GM12878 (cell line): ENCODE results near the gene ZNF260. TPM values are rescaled to one million over a fixed set of nuclear protein-coding genes. Genes with fewer than 3 reads are reported as not detected.

Experiments
- ATAC-seq: fragments of 200-7000 bp; cut with Tn5 transposase; 3 replicates; pipeline ENCODE4 v1.9.1; 2020; ENCODE audit warnings: mild to moderate bottlenecking, moderate library complexity
- BruUV-seq: library from RNA; stranded (reverse); fragments of 400-500 nt; replicated peaks from 2 replicates; lab custom pipeline; 2021; lab: Mats Ljungman, UMichigan
- CTCF ChIA-PET: fragments of 300-600 bp; sonication (Branson Sonifier 250); formaldehyde crosslinking; extraction: SDS; loops from one replicate; lab custom pipeline; 2021; ENCODE audit warnings: inconsistent platforms; lab: Yijun Ruan, JAX
- POLR2A ChIA-PET: fragments of 350-600 bp; formaldehyde crosslinking; extraction: SDS; loops from one replicate; lab custom pipeline; 2021; ENCODE audit warnings: inconsistent platforms; lab: Charles Lee
- RAD21 ChIA-PET: fragments of 300-600 bp; sonication (Branson Sonifier 250); formaldehyde crosslinking; loops from one replicate; lab custom pipeline; 2023; ENCODE audit warnings: antibody characterized with exemption; ENCODE audit not compliant: unreplicated experiment; lab: Charles Lee
- SMC1A ChIA-PET: fragments of 300-600 bp; sonication (Branson Sonifier 250); formaldehyde crosslinking; loops from one replicate; lab custom pipeline; 2023; ENCODE audit not compliant: unreplicated experiment, uncharacterized antibody; lab: Charles Lee
- DNase-seq: peaks from one replicate; pipeline ENCODE4 v3.0.0-alpha.2; 2011; ENCODE audit warnings: low read depth, low spot score
- FAIRE-seq: peaks from 3 replicates; lab custom pipeline; 2011; peaks lifted over from hg19 to GRCh38; lab: Jason Lieb, UNC
- H2AFZ ChIP-seq: 2 replicates; pipeline ENCODE4 v1.6.0; 2011; ENCODE audit warnings: low read depth, low read length, control low read depth; ENCODE audit not compliant: control insufficient read depth
- H3K27ac ChIP-seq: 2 replicates; pipeline ENCODE4 v1.5.1; 2011; ENCODE audit warnings: control low read depth; ENCODE audit not compliant: control insufficient read depth, insufficient read depth
- H3K27me3 ChIP-seq, 2 experiments: replicated peaks in 1 of 2; 2 replicates each; pipeline versions ENCODE4 v1.6.0 to v1.6.1; 2011; ENCODE audit warnings: low read length in 1 of 2; ENCODE audit not compliant: control insufficient read depth in 2 of 2, insufficient read depth in 2 of 2
- H3K36me3 ChIP-seq, 2 experiments: 2 replicates each; pipeline ENCODE4 v1.5.1; 2011; ENCODE audit warnings: low read length in 1 of 2; ENCODE audit not compliant: control insufficient read depth in 2 of 2, insufficient read depth in 2 of 2
- H3K4me1 ChIP-seq: 2 replicates; pipeline ENCODE4 v1.6.1; 2011; ENCODE audit warnings: mild to moderate bottlenecking, low read length, moderate library complexity, mixed read lengths; ENCODE audit not compliant: control insufficient read depth, insufficient read depth
- H3K4me2 ChIP-seq: 2 replicates; pipeline ENCODE4 v1.6.0; 2011; ENCODE audit warnings: control low read depth; ENCODE audit not compliant: control insufficient read depth, insufficient read depth
- H3K4me3 ChIP-seq: fragments of 200-600 bp; sonication (generic); 2 replicates; pipeline ENCODE4 v1.5.1; 2016
- H3K79me2 ChIP-seq: 2 replicates; pipeline ENCODE4 v1.6.0; 2011; ENCODE audit warnings: low read length; ENCODE audit not compliant: control insufficient read depth, insufficient read depth
- H3K9ac ChIP-seq: 2 replicates; pipeline ENCODE4 v1.8.0; 2011; ENCODE audit warnings: low read length, control low read depth, mixed read lengths; ENCODE audit not compliant: control insufficient read depth, insufficient read depth
- H3K9me3 ChIP-seq: replicated peaks from 3 replicates; pipeline ENCODE4 v1.5.1; 2011; ENCODE audit warnings: mild to moderate bottlenecking, low read length; ENCODE audit not compliant: control insufficient read depth, insufficient read depth
- H4K20me1 ChIP-seq: 2 replicates; pipeline ENCODE4 v1.6.0; 2011; ENCODE audit not compliant: control insufficient read depth, insufficient read depth
- BCL11A ChIP-seq: IDR thresholded peaks from 2 replicates; pipeline ENCODE4 v1.6.1; 2011; ENCODE audit warnings: low read depth, low read length
- CBX5 ChIP-seq: sonication (generic); IDR thresholded peaks from 2 replicates; pipeline ENCODE4 v1.6.1; 2016; ENCODE audit warnings: low read depth, moderate library complexity, mild to moderate bottlenecking, inconsistent platforms
- E2F4 ChIP-seq: IDR thresholded peaks from 2 replicates; pipeline ENCODE4 v1.6.1; 2012; ENCODE audit warnings: low read depth, low read length, improper control_type of control experiment
- IKZF1 ChIP-seq: fragments of 450-650 bp; conservative IDR thresholded peaks from 2 replicates; pipeline ENCODE4 v1.6.1; 2017; ENCODE audit warnings: antibody characterized with exemption, mild to moderate bottlenecking
- JUND ChIP-seq: IDR thresholded peaks from 2 replicates; pipeline ENCODE4 v1.6.1; 2012; ENCODE audit warnings: low read depth, mild to moderate bottlenecking, low read length, improper control_type of control experiment, moderate library complexity
- KLF5 ChIP-seq: fragments of 450-650 bp; IDR thresholded peaks from 2 replicates; pipeline ENCODE4 v1.6.1; 2014; ENCODE audit warnings: mild to moderate bottlenecking; ENCODE audit not compliant: partially characterized antibody
- MEF2A ChIP-seq: IDR thresholded peaks from 2 replicates; pipeline ENCODE4 v1.6.1; 2011; ENCODE audit warnings: low read depth, mild to moderate bottlenecking, low read length, moderate library complexity; ENCODE audit not compliant: insufficient read depth
- NRF1 ChIP-seq: conservative IDR thresholded peaks from 2 replicates; pipeline ENCODE4 v1.6.1; 2011; ENCODE audit warnings: mild to moderate bottlenecking, low read depth, low read length, improper control_type of control experiment
- RFX5 ChIP-seq: IDR thresholded peaks from 2 replicates; pipeline ENCODE4 v1.6.1; 2011; ENCODE audit warnings: low read depth, low read length, improper control_type of control experiment
- TBL1XR1 ChIP-seq: IDR thresholded peaks from 2 replicates; pipeline ENCODE4 v1.6.1; 2012; ENCODE audit warnings: low read depth, low read length, improper control_type of control experiment
- USF1 ChIP-seq: IDR thresholded peaks from 2 replicates; pipeline ENCODE4 v1.6.1; 2011; ENCODE audit warnings: borderline replicate concordance, low read depth, mild to moderate bottlenecking, moderate library complexity, mixed read lengths, low read length; ENCODE audit not compliant: insufficient read depth; ENCODE audit errors: extremely low read length
- ZNF207 ChIP-seq: fragments of 450-650 bp; IDR thresholded peaks from 2 replicates; pipeline ENCODE4 v1.6.1; 2014; ENCODE audit warnings: antibody characterized with exemption, mild to moderate bottlenecking, borderline replicate concordance
- ZZZ3 ChIP-seq: IDR thresholded peaks from 2 replicates; pipeline ENCODE4 v1.6.1; 2011; ENCODE audit warnings: low read depth; ENCODE audit not compliant: control insufficient read depth, insufficient read length
- WGBS: methylation state at CpG from one replicate; pipeline ENCODE4 v1.1.6; 2016; ENCODE audit warnings: low lambda C conversion rate; ENCODE audit not compliant: insufficient replicate concordance, insufficient coverage; ENCODE audit errors: missing lambda C conversion rate; 5-methylcytosine and 5-hydroxymethylcytosine counted together
- in situ Hi-C: fragments of 300-500 bp; cut with MboI; formaldehyde crosslinking; loops from 9 replicates; pipeline ENCODE4 v1.14.3; 2018; ENCODE audit warnings: mixed read lengths
- intact Hi-C: fragments of 100-400 bp; cut with micrococcal nuclease; formaldehyde crosslinking; loops from one replicate; pipeline ENCODE4 v1.14.2; 2022; ENCODE audit not compliant: unreplicated experiment
- polyA plus RNA-seq, 11 experiments: library from polyadenylated mRNA; depleted of rRNA in 4 of 11; unstranded in 6 of 11; stranded (reverse) in 5 of 11; fragments of >200 nt; fragmentation: Nextera tagmentation in 4 of 11; fragmentation: Illumina TruSeq in 1 of 11; extraction: Ambion mirVana in 4 of 11; extraction: Trizol in 1 of 11; gene quantifications; 1 replicate in 1 of 11; 2 replicates in 10 of 11; pipeline versions ENCODE4 v1.2.1 to v1.2.3, GENCODE V29; 2011 to 2016; ENCODE audit warnings: inconsistent platforms in 2 of 11, missing spikeins in 2 of 11, low read depth in 1 of 11
- total RNA-seq, 4 experiments: library from RNA; depleted of rRNA in 3 of 4; stranded (reverse); fragments of >200 nt in 3 of 4; fragmentation: Illumina TruSeq in 1 of 4; extraction: Trizol in 1 of 4; gene quantifications; 2 replicates each; pipeline versions ENCODE4 v1.2.1 to v1.2.3, GENCODE V29; 2013 to 2021
- TF ChIP-seq, protein P1 (sequence below): fragments of 450-650 bp; IDR thresholded peaks from 2 replicates; pipeline ENCODE4 v1.6.1; 2018; ENCODE audit warnings: borderline replicate concordance, mild to moderate bottlenecking; ENCODE audit not compliant: partially characterized antibody

The ZNF260 gene
- total and polyA plus RNA-seq, 10 of the 15 experiments (the other 5 are each of a cell fraction or from before 2014, with no cell fraction given) = 1.9 to 9.7 (median 7.1) TPM

DNA sequence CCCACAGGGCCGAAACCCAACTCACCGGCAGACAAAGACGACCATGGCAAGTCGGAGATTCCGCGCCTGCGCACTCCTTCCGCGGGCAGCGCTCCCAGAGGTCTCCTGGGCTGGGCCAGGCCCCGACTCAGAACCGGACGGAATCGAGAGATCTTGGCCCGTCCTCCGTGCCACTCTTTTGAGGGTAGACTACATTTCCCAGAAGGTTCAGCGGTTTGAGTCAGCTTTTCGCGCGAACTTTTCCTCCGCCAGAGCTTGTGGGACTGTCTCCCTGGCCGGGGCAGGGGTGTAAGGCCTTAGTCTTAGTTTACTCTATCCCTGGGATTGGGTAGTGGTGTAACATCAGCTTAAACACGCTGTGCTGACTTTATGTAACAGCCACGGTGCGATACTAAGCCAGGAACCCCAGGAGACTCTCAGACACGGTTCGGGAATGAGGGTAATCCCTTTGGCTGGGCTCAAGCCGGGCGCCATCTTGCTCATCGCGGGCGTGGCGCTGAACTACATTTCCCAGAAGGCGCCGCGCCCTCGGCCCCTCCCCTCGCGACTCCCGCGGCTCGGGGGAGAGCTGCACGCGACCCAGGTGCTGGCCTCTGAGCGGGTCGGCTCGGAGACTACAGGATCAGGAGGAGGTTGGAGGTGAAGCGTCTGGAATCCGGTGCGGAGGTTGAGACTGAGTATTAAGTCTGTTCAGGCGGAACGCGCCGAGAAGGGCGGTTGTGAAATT is at the start of gene ZNF260 (continued):
- TF ChIP-seq USF1 (no peak), E2F4 (0 out of 2 replicates have a peak, but pooled peaks have one; percentile 45), IKZF1 (peak; percentile 98), NRF1 (peak; percentile 25; the same call in 1 of the 2 replicates), TBL1XR1 (0 out of 2 replicates have a peak, but pooled peaks have one; percentile 5), ZZZ3 (no peak), BCL11A (no peak)

DNA sequence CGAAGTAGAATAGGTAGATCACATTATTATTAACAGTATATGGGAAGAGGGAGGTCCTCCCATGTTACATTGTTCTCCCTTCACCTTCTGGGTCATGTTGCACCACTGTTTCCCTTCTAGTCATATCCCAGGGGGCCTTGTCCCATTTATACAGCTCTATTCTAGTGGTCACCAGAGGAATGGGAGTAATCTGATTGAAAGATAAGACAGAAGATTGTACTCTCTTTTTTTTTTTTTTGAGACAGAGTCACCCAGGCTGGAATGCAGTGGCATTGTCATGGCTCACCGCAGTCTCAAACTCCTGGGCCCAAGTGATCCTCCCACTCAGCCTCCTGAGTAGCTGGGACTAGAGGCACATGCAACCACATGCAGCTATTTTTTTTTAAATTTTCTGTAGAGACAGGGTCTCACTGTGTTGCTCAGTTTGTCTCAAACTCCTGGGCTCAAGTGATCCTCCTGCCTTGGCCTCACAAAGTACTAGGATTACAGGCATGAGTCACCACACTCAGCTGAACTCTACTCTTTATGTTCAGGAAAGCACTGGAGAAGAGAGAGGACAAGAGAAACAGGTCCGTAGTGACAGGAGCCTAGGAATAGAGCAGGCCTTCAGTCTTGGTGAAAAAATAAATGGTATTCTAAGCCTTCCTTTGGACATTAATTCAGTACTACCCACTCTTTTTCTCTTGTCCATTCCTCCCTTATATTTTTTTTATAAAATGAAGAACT is 49.4 kb upstream of the ZNF260 start:
- peaks cover 15% of the 10 kb centered on the region for H3K9me3 ChIP-seq
- CTCF ChIA-PET = interaction anchor here (0.6 kb wide), 1 partner anchor 197 kb away, joined by 3 read pairs; no protein-coding TSS in a partner anchor
- POLR2A ChIA-PET = no interaction called here
- WGBS = 94% methylated on average over 2 of the region's 3 CpGs
- no peak for FAIRE-seq
- H3K79me2 ChIP-seq = peaks cover 20% of the 10 kb centered on the region
- intact Hi-C loops (no loop called here), in situ Hi-C loops (no loop called here)
- H3K36me3 ChIP-seq = peaks cover 3 to 18% of the 10 kb centered on the region in 2 experiments; a peak in 3 of 4 replicates
- no peak overlapping the region for H3K4me2 ChIP-seq
- RAD21 ChIA-PET = no interaction called here
- TF ChIP-seq JUND = no peak
- TF ChIP-seq RFX5 = no peak
- TF ChIP-seq KLF5 = no peak
- TF ChIP-seq, protein P1, sequence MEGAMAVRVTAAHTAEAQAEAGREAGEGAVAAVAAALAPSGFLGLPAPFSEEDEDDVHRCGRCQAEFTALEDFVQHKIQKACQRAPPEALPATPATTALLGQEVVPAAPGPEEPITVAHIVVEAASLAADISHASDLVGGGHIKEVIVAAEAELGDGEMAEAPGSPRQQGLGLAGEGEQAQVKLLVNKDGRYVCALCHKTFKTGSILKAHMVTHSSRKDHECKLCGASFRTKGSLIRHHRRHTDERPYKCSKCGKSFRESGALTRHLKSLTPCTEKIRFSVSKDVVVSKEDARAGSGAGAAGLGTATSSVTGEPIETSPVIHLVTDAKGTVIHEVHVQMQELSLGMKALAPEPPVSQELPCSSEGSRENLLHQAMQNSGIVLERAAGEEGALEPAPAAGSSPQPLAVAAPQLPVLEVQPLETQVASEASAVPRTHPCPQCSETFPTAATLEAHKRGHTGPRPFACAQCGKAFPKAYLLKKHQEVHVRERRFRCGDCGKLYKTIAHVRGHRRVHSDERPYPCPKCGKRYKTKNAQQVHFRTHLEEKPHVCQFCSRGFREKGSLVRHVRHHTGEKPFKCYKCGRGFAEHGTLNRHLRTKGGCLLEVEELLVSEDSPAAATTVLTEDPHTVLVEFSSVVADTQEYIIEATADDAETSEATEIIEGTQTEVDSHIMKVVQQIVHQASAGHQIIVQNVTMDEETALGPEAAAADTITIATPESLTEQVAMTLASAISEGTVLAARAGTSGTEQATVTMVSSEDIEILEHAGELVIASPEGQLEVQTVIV = no peak
- no peak for TF ChIP-seq CBX5
- TF ChIP-seq MEF2A = no peak
- no peak for TF ChIP-seq ZNF207
- no peaks in the 10 kb centered on the region for H4K20me1 ChIP-seq
- no peak overlapping the region for H3K4me3 ChIP-seq
- SMC1A ChIA-PET = no interaction called here
- no peaks in the 10 kb centered on the region for H3K4me1 ChIP-seq
- ATAC-seq = no peak
- no peak for DNase-seq
- H3K27me3 ChIP-seq = no peaks in the 10 kb centered on the region
- no peak overlapping the region for H3K27ac ChIP-seq
- BruUV-seq = no TSS peak
- H2AFZ ChIP-seq = no peak overlapping the region
- no peak overlapping the region for H3K9ac ChIP-seq
